Rectal smooth muscle tissue (tissue), 1 donor: ENCODE measurements around the gene CLUH.

Source experiments
- H3K27ac ChIP-seq: one replicate; pipeline ENCODE4 v1.7.0; 2013; ENCODE audit warnings: low read depth, low read length, inconsistent platforms
- H3K27me3 ChIP-seq: one replicate; pipeline ENCODE4 v1.7.0; 2013; ENCODE audit warnings: low read length; ENCODE audit not compliant: control insufficient read depth, insufficient read depth
- H3K36me3 ChIP-seq: one replicate; pipeline ENCODE4 v1.7.0; 2013; ENCODE audit warnings: low read length; ENCODE audit not compliant: control insufficient read depth, insufficient read depth
- H3K4me1 ChIP-seq: one replicate; pipeline ENCODE4 v1.7.0; 2013; ENCODE audit warnings: low read length; ENCODE audit not compliant: control insufficient read depth, insufficient read depth
- H3K4me3 ChIP-seq: one replicate; pipeline ENCODE4 v1.7.0; 2013; ENCODE audit warnings: low read length
- H3K9ac ChIP-seq: one replicate; pipeline ENCODE4 v1.7.0; 2013; ENCODE audit warnings: low read length

Gene CLUH, protein sequence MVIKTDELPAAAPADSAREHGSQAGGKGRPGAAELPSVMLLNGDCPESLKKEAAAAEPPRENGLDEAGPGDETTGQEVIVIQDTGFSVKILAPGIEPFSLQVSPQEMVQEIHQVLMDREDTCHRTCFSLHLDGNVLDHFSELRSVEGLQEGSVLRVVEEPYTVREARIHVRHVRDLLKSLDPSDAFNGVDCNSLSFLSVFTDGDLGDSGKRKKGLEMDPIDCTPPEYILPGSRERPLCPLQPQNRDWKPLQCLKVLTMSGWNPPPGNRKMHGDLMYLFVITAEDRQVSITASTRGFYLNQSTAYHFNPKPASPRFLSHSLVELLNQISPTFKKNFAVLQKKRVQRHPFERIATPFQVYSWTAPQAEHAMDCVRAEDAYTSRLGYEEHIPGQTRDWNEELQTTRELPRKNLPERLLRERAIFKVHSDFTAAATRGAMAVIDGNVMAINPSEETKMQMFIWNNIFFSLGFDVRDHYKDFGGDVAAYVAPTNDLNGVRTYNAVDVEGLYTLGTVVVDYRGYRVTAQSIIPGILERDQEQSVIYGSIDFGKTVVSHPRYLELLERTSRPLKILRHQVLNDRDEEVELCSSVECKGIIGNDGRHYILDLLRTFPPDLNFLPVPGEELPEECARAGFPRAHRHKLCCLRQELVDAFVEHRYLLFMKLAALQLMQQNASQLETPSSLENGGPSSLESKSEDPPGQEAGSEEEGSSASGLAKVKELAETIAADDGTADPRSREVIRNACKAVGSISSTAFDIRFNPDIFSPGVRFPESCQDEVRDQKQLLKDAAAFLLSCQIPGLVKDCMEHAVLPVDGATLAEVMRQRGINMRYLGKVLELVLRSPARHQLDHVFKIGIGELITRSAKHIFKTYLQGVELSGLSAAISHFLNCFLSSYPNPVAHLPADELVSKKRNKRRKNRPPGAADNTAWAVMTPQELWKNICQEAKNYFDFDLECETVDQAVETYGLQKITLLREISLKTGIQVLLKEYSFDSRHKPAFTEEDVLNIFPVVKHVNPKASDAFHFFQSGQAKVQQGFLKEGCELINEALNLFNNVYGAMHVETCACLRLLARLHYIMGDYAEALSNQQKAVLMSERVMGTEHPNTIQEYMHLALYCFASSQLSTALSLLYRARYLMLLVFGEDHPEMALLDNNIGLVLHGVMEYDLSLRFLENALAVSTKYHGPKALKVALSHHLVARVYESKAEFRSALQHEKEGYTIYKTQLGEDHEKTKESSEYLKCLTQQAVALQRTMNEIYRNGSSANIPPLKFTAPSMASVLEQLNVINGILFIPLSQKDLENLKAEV (N-terminal part only)

GRCh38 chr17:2711608-2712299, at the start of gene CLUH:
CLUH (minus strand) TSS chr17:2711764; CDS start chr17:2711661, 103 bp downstream.
- Histone ChIP-seq H3K4me1 (peaks cover 25% of the 10 kb centered on the region), H3K27ac (peak within 1 kb of the TSS; percentile 78), H3K27me3 (no peaks in the 10 kb centered on the region), H3K9ac (peak within 1 kb of the TSS; percentile 63), H3K36me3 (no peaks in the 10 kb centered on the region), H3K4me3 (peak within 1 kb of the TSS; percentile 94)

DNA sequence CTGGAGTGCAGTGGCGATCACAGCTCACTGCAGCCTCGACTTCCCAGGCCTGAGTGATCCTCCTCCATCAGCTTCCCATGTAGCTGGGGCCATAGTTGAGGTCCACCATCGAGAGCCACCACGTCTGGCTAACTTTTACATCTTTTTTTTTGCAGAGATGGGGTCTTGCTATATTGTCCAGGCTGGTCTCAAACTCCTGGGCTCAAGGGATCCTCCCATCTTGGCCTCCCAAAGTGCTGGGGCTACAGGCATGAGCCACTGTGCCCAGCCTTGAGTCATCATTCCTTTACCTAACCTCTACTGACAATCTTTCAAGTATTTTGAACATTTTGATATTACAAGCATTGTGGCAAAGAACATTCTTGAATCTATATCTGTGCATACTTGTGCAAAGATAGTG, 47.3 kb upstream of the CLUH start:
- H3K36me3 ChIP-seq = no peaks in the 10 kb centered on the region
- H3K27ac ChIP-seq = no peak overlapping the region
- H3K4me3 ChIP-seq = no peak overlapping the region
- no peaks in the 10 kb centered on the region for H3K4me1 ChIP-seq
- H3K27me3 ChIP-seq = peaks cover 6% of the 10 kb centered on the region
- H3K9ac ChIP-seq = no peak overlapping the region

DNA sequence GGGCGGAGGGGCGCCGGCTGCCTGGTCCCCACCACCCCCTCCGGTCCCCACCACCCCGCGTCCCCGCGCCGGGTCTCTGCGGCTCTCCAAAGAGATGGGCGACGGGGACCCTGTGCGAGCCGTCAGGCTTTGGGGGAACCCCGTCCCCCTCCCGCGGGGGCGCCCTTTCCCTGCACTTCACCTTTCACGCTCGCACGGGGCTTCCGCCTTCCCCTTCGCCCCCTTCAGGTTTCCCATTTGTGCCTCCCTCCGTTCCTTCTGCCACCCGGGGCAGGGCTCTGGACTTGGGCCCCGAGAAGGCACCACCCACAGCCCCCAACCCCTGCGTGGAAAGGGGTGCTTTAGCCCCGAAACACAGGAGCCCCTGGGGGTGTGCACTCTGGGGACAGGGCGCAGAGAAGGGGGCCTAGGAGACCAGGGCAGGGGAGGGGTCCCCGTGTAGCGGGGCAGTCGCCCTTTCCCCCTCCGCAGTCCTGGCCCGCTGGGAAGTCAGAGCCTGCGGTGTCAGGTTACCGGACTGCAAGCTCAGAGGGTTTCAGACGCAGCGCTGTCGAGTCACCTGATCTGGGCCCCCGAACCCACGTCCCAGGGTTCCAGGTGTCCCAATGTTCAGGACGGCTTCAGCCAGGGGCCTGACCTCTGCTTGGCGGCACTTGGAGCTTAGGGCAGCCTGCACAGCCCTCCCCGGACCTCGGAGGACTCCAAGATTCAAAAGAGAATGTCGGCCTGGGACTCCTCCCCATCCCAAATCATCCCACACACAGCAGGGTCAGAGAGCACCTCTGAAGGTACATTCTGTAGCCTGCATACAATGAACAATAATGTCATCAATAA, 44.5 kb upstream of the CLUH start:
- Histone ChIP-seq H3K36me3 (no peaks in the 10 kb centered on the region), H3K4me3 (peak overlapping the region; percentile 41), H3K9ac (no peak overlapping the region), H3K27ac (no peak overlapping the region), H3K27me3 (peaks cover 6% of the 10 kb centered on the region), H3K4me1 (no peaks in the 10 kb centered on the region)

DNA sequence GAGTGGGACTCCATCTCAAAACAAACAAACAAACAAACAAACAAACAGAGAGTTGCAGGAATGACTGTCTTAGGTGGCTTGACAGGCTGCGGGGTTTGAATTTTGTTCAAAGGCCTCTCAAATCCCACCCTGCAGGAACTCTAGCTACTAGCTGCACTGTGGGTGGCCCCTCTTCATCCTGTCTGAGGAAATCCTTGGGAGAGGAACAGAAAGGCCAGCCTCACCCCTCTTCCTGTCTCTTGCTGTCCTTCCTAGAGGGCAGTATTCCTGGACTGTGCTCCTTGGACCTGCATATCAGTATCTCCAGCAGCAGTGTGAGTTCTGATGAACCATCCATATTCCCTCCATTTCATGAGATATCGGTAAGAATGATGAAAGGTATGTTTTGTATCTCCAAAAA, 39.9 kb upstream of the CLUH start:
- Histone ChIP-seq H3K4me3 (no peak overlapping the region), H3K4me1 (no peaks in the 10 kb centered on the region), H3K9ac (no peak overlapping the region), H3K27ac (no peak overlapping the region), H3K27me3 (peaks cover 4% of the 10 kb centered on the region), H3K36me3 (no peaks in the 10 kb centered on the region)

DNA sequence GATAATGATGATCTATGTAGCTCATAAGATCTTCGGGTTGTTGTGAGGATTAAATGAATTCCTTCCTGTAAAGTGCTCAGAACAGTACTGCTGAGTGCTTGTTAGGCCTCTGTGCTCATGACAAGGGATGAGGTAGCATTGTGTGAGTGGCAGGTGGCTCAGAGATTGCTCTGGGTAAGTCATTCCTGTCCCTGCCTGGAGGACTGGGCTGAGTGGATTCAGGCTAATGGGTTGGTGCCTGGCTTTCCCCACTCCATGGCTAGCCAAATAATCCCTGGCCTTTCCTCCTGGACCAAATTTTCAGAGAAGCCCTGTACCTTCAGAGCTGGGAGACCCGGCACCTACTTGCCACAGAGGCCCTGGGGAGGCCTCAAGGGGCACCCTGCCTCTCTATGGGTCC, 39.2 kb upstream of the CLUH start:
- Histone ChIP-seq H3K4me1 (no peaks in the 10 kb centered on the region), H3K27me3 (no peaks in the 10 kb centered on the region), H3K4me3 (no peak overlapping the region), H3K36me3 (no peaks in the 10 kb centered on the region), H3K27ac (no peak overlapping the region), H3K9ac (no peak overlapping the region)

DNA sequence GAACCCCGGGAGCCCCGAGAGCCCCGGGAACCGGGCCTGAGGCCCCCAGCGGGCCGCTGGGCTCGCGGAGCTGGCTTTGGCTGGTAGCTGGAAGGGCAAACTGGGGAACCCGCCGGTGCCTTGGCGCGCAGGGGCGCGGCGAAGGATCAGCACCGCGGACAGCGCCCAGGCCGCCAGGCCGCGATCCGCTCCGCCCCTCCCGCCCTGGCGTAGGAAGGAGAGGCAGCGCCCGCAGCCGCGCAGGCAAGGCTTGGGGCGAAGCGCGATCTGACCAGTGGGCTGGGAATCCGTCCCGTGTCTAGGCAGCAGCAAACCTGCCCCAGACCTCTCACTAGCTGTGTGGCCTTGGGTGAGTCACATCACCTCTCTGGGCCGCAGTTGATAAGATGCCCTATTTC, 38.2 kb upstream of the CLUH start:
- Histone ChIP-seq H3K4me1 (no peaks in the 10 kb centered on the region), H3K36me3 (no peaks in the 10 kb centered on the region), H3K27ac (no peak overlapping the region), H3K9ac (no peak overlapping the region), H3K4me3 (no peak overlapping the region), H3K27me3 (no peaks in the 10 kb centered on the region)

DNA sequence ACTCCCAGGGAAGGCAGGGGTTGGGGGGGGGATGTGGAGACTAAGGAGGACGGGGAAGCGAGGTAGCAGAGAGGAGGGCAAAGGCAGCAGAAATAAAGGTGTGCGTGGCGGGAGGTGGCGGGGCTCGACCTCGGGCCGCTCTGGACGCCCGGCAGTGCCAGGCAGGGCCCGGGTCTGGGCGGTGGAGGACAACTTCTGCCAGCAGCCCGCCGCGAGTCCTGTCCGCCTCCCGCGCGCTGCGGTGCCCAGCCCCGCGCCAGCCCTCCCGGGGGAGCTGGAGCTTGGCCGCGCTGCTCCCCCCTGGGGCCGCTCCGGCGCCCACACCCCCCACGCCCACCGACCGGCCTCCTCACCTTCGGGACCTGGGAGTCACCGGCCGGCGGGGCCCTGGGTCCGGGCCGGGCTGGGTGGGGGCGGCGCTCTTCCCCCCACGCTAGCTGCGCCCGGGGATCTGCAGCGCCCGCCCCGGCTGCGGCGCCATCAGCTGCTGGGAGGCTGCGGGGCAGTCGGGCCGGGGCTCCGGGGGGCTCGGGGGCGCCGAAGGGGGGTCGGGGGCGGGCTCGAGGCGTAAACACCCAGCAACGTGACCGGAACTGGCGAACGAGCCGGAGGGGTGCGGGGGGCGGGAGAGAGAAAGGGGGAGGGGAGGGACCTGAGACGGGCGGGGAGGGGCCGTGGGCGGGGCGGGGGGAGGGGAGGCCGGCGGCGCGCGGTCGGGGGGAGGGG, 37.7 kb upstream of the CLUH start, which contains the start of gene CCDC92B:
Gene CCDC92B (minus strand): TSS at position 595 of the 726 bp plus-strand sequence. CDS start 14,507 bp downstream, outside the sequence.
- Histone ChIP-seq H3K9ac (no peak within 1 kb of the TSS), H3K27me3 (no peaks in the 10 kb centered on the region), H3K4me3 (no peak within 1 kb of the TSS), H3K36me3 (no peaks in the 10 kb centered on the region), H3K27ac (no peak within 1 kb of the TSS), H3K4me1 (no peaks in the 10 kb centered on the region)

DNA sequence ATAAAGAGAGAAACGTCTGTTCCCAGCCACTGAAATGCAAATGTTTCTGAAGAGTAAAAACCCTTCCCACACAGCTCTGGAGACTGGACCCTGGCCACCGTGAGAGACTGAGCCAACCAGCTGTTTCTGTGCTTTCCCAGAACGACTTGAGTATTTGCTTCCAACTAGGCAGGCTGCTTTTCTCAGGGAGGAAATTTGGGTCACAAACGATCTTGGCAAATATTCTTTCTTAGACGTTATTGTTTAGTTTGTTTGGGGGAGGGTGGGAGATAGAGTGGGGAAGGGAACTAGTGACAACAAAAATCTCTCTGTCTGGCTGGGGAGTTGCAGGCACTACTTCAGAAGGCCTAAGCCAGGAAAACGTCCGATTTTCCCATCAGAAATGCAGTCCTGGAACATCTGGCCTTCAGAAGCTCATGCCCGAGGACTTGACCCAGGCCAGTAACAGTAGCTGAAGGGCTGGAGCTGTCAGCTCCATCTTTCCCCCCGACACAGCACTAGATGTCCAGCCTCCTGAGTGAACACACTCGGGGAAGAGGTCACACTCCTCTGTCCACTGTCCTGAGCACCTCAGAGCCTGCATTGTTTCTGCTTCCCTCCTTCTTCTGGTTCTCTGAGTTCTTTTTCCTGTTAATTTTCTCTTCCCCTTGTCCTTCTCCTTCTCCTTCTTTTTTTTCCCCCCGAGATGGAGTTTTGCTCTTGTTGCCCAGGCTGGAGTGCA, 33.9 kb upstream of the CLUH start:
- H3K4me3 ChIP-seq = no peak overlapping the region
- H3K36me3 ChIP-seq = no peaks in the 10 kb centered on the region
- H3K4me1 ChIP-seq = no peaks in the 10 kb centered on the region
- no peak overlapping the region for H3K27ac ChIP-seq
- H3K27me3 ChIP-seq = no peaks in the 10 kb centered on the region
- H3K9ac ChIP-seq = no peak overlapping the region

- H3K36me3 ChIP-seq = no peaks in the 10 kb centered on the region
- no peaks in the 10 kb centered on the region for H3K27me3 ChIP-seq
These were observed 26.1 kb upstream of the CLUH start for GRCh38 chr17:2737693-2738092.

GRCh38 chr17:2736956-2737355, 25.4 kb upstream of the CLUH start:
- H3K4me1 ChIP-seq = no peaks in the 10 kb centered on the region
- H3K9ac ChIP-seq = no peak overlapping the region
- no peaks in the 10 kb centered on the region for H3K36me3 ChIP-seq
- no peaks in the 10 kb centered on the region for H3K27me3 ChIP-seq
- H3K27ac ChIP-seq = no peak overlapping the region
- no peak overlapping the region for H3K4me3 ChIP-seq

More at GRCh38 chr17:2737693-2738092, 26.1 kb upstream of the CLUH start:
- Histone ChIP-seq H3K27ac (no peak overlapping the region), H3K9ac (no peak overlapping the region), H3K4me3 (no peak overlapping the region), H3K4me1 (no peaks in the 10 kb centered on the region)
